ENCODE measurements around the gene SCN4A.

SCN4A gene

GRCh38 chr17:63998050-63998720 is 25.5 kb upstream of the SCN4A start, which contains the start of gene PRR29:
Gene PRR29, plus strand, starts transcription at chr17:63998351. Its CDS starts 14 bp downstream, at chr17:63998365.
- H3K9me3 ChIP-seq (replicated peaks in 1 of 2; ENCODE audit: control insufficient read depth in 2 of 2, insufficient read depth in 1 of 2, low read depth in 1 of 2, low read length in 2 of 2): peaks cover 0 to 2% of the 10 kb centered on the region in 2 donors
- peak within 1 kb of the TSS; percentile 67 to 88 for H3K4me3 ChIP-seq (ENCODE audit: low read length in 2 of 2)
- H2BK12ac ChIP-seq (ENCODE audit: low read length): no peak within 1 kb of the TSS
- DNase-seq (ENCODE audit: low spot score): peak; percentile 79
- H3K18ac ChIP-seq (ENCODE audit: low read length): peak within 1 kb of the TSS; percentile 92
- H2BK120ac ChIP-seq (ENCODE audit: low read depth, low read length): no peak within 1 kb of the TSS
- H4K8ac ChIP-seq (ENCODE audit: low read depth, low read length): no peak within 1 kb of the TSS
- H3K36me3 ChIP-seq (replicated peaks in 1 of 2; ENCODE audit: control insufficient read depth in 2 of 2, insufficient read depth in 2 of 2, low read length in 2 of 2): no peaks in the 10 kb centered on the region
- H2AFZ ChIP-seq (ENCODE audit: low read length): peak within 1 kb of the TSS; percentile 99
- H3K4ac ChIP-seq (ENCODE audit: low read length): no peak within 1 kb of the TSS
- peak within 1 kb of the TSS; percentile 86 for H3K4me2 ChIP-seq (ENCODE audit: insufficient read depth, low read length, poor library complexity, severe bottlenecking)
- WGBS, 2 donors (ENCODE audit: extremely low coverage in 2 of 2, insufficient read length in 2 of 2, insufficient replicate concordance in 1 of 2): no CpG with 5 or more reads among the region's 43 CpGs
- H3K14ac ChIP-seq (ENCODE audit: low read length): no peak within 1 kb of the TSS
- peak within 1 kb of the TSS; percentile 94 for H2AK5ac ChIP-seq (ENCODE audit: low read depth, low read length)
- H2BK15ac ChIP-seq (ENCODE audit: low read length): no peak within 1 kb of the TSS
- peak within 1 kb of the TSS; percentile 73 for H3K23ac ChIP-seq (ENCODE audit: low read depth, low read length, poor library complexity)
- H2BK5ac ChIP-seq (ENCODE audit: low read length): peak within 1 kb of the TSS; percentile 75
- H3K27me3 ChIP-seq (ENCODE audit: control insufficient read depth in 3 of 3, insufficient read depth in 3 of 3, low read depth in 1 of 3, low read length in 3 of 3): peaks cover 0 to 26% (median 21%) of the 10 kb centered on the region in 3 experiments
- H3K9ac ChIP-seq (ENCODE audit: low read depth, low read length, poor library complexity): peak within 1 kb of the TSS; percentile 84
- H3K27ac ChIP-seq (replicated peaks; ENCODE audit: low read length): no peak within 1 kb of the TSS
- H3K79me1 ChIP-seq (ENCODE audit: low read depth, low read length): no peaks in the 10 kb centered on the region
- H3K4me1 ChIP-seq (ENCODE audit: control insufficient read depth in 2 of 2, insufficient read depth in 1 of 2, low read depth in 1 of 2, low read length in 2 of 2): peaks cover 0 to 6% of the 10 kb centered on the region in 2 donors
- H4K91ac ChIP-seq (ENCODE audit: low read depth, low read length, poor library complexity): no peak within 1 kb of the TSS

- peaks cover 0 to 30% (median 24%) of the 10 kb centered on the region in 3 experiments for H3K27me3 ChIP-seq (ENCODE audit: control insufficient read depth in 3 of 3, insufficient read depth in 3 of 3, low read depth in 1 of 3, low read length in 3 of 3)
These were observed 24.8 kb upstream of the SCN4A start for GRCh38 chr17:63997341-63998048.

GRCh38 chr17:63996430-63997182 is 23.9 kb upstream of the SCN4A start:
- Histone ChIP-seq H2BK120ac (ENCODE audit: low read depth, low read length) (no peak overlapping the region), H4K91ac (ENCODE audit: low read depth, low read length, poor library complexity) (no peak overlapping the region), H2AK5ac (ENCODE audit: low read depth, low read length) (no peak overlapping the region), H3K18ac (ENCODE audit: low read length) (no peak overlapping the region), H3K4me3 (ENCODE audit: low read length in 2 of 2) (no peak overlapping the region), H3K14ac (ENCODE audit: low read length) (no peak overlapping the region), H3K23ac (ENCODE audit: low read depth, low read length, poor library complexity) (no peak overlapping the region), H2BK5ac (ENCODE audit: low read length) (no peak overlapping the region), H2AFZ (ENCODE audit: low read length) (no peak overlapping the region), H2BK12ac (ENCODE audit: low read length) (no peak overlapping the region), H3K79me1 (ENCODE audit: low read depth, low read length) (no peaks in the 10 kb centered on the region), H2BK15ac (ENCODE audit: low read length) (no peak overlapping the region), H3K4me2 (ENCODE audit: insufficient read depth, low read length, poor library complexity, severe bottlenecking) (no peak overlapping the region), H3K4me1 (ENCODE audit: control insufficient read depth in 2 of 2, insufficient read depth in 1 of 2, low read depth in 1 of 2, low read length in 2 of 2) (peaks cover 0 to 6% of the 10 kb centered on the region in 2 donors), H3K27ac (replicated peaks; ENCODE audit: low read length) (no peak overlapping the region), H3K27me3 (ENCODE audit: control insufficient read depth in 3 of 3, insufficient read depth in 3 of 3, low read depth in 1 of 3, low read length in 3 of 3) (peaks cover 0 to 38% (median 24%) of the 10 kb centered on the region in 3 experiments), H3K36me3 (replicated peaks in 1 of 2; ENCODE audit: control insufficient read depth in 2 of 2, insufficient read depth in 2 of 2, low read length in 2 of 2) (no peaks in the 10 kb centered on the region), H3K9ac (ENCODE audit: low read depth, low read length, poor library complexity) (no peak overlapping the region), H4K8ac (ENCODE audit: low read depth, low read length) (no peak overlapping the region), H3K9me3 (replicated peaks in 1 of 2; ENCODE audit: control insufficient read depth in 2 of 2, insufficient read depth in 1 of 2, low read depth in 1 of 2, low read length in 2 of 2) (peaks cover 0 to 2% of the 10 kb centered on the region in 2 donors), H3K4ac (ENCODE audit: low read length) (no peak overlapping the region)
- no peak for DNase-seq (ENCODE audit: low spot score)
- WGBS, 2 donors (ENCODE audit: extremely low coverage in 2 of 2, insufficient read length in 2 of 2, insufficient replicate concordance in 1 of 2): no CpG with 5 or more reads among the region's 11 CpGs

More at GRCh38 chr17:63997341-63998048, 24.8 kb upstream of the SCN4A start:
- Histone ChIP-seq H2BK12ac (ENCODE audit: low read length) (no peak overlapping the region), H4K8ac (ENCODE audit: low read depth, low read length) (no peak overlapping the region), H3K4me2 (ENCODE audit: insufficient read depth, low read length, poor library complexity, severe bottlenecking) (peak overlapping the region; percentile 86), H3K4ac (ENCODE audit: low read length) (no peak overlapping the region), H3K36me3 (replicated peaks in 1 of 2; ENCODE audit: control insufficient read depth in 2 of 2, insufficient read depth in 2 of 2, low read length in 2 of 2) (no peaks in the 10 kb centered on the region), H3K18ac (ENCODE audit: low read length) (no peak overlapping the region), H3K9ac (ENCODE audit: low read depth, low read length, poor library complexity) (no peak overlapping the region), H3K4me3 (ENCODE audit: low read length in 2 of 2) (peak overlapping the region; percentile 67 to 88), H2AK5ac (ENCODE audit: low read depth, low read length) (no peak overlapping the region), H3K27ac (replicated peaks; ENCODE audit: low read length) (no peak overlapping the region), H2BK15ac (ENCODE audit: low read length) (no peak overlapping the region), H3K79me1 (ENCODE audit: low read depth, low read length) (no peaks in the 10 kb centered on the region), H4K91ac (ENCODE audit: low read depth, low read length, poor library complexity) (no peak overlapping the region), H3K23ac (ENCODE audit: low read depth, low read length, poor library complexity) (no peak overlapping the region), H3K4me1 (ENCODE audit: control insufficient read depth in 2 of 2, insufficient read depth in 1 of 2, low read depth in 1 of 2, low read length in 2 of 2) (peaks cover 0 to 6% of the 10 kb centered on the region in 2 donors), H2BK5ac (ENCODE audit: low read length) (no peak overlapping the region), H3K14ac (ENCODE audit: low read length) (no peak overlapping the region), H3K9me3 (replicated peaks in 1 of 2; ENCODE audit: control insufficient read depth in 2 of 2, insufficient read depth in 1 of 2, low read depth in 1 of 2, low read length in 2 of 2) (peaks cover 0 to 2% of the 10 kb centered on the region in 2 donors), H2BK120ac (ENCODE audit: low read depth, low read length) (no peak overlapping the region), H2AFZ (ENCODE audit: low read length) (peak overlapping the region; percentile 99)
- no peak for DNase-seq (ENCODE audit: low spot score)
- no CpG with 5 or more reads among the region's 19 CpGs for WGBS, 2 donors (ENCODE audit: extremely low coverage in 2 of 2, insufficient read length in 2 of 2, insufficient replicate concordance in 1 of 2)
